K562 (cell line): ENCODE results near the gene HOXB1.

Experiments used
- MAX ChIP-seq: sonication (generic); formaldehyde crosslinking; IDR thresholded peaks from 2 replicates; pipeline ENCODE4 v1.9.0; 2022; ENCODE audit warnings: mild to moderate bottlenecking, missing genetic modification reagents
- NONO ChIP-seq, 2 experiments: fragments of 200-400 bp in 1 of 2; fragments of 450-650 bp in 1 of 2; formaldehyde crosslinking in 1 of 2; IDR thresholded peaks; 2 replicates each; pipeline ENCODE4 v1.6.1; 2017; ENCODE audit warnings: low read depth in 2 of 2, mild to moderate bottlenecking in 2 of 2, moderate library complexity in 2 of 2, low read length in 1 of 2
- POLR2AphosphoS5 ChIP-seq: IDR thresholded peaks from 2 replicates; pipeline ENCODE4 v1.6.1; 2011; ENCODE audit warnings: mild to moderate bottlenecking, low read depth, low read length, moderate library complexity; ENCODE audit not compliant: control insufficient read depth, insufficient read depth
- PTRF ChIP-seq: fragments of 450-650 bp; IDR thresholded peaks from 2 replicates; pipeline ENCODE4 v1.6.1; 2016; ENCODE audit warnings: mild to moderate bottlenecking, missing genetic modification characterization, missing compliant biosample characterization
- RBM34 ChIP-seq: fragments of 200-400 bp; formaldehyde crosslinking; IDR thresholded peaks from 2 replicates; pipeline ENCODE4 v1.6.1; 2018; ENCODE audit warnings: low read length, borderline replicate concordance; ENCODE audit not compliant: insufficient read depth
- REST ChIP-seq, 2 experiments: fragments of 450-650 bp; formaldehyde crosslinking in 1 of 2; IDR thresholded peaks; 2 replicates each; pipeline versions ENCODE4 v1.4.0 to v1.6.1; 2014 to 2020; ENCODE audit warnings: mild to moderate bottlenecking in 2 of 2, borderline replicate concordance in 1 of 2, low read depth in 1 of 2
- ZNF3 ChIP-seq: fragments of 250-450 bp; sonication (Bioruptor Pico); IDR thresholded peaks from 2 replicates; pipeline ENCODE4 v1.5.0; 2021; ENCODE audit warnings: mild to moderate bottlenecking, moderate library complexity
- TF ChIP-seq, protein P1 (sequence below): sonication (generic); formaldehyde crosslinking; IDR thresholded peaks from 2 replicates; pipeline ENCODE4 v1.8.1; 2023; ENCODE audit warnings: mild to moderate bottlenecking, missing genetic modification reagents, moderate library complexity
- TF ChIP-seq, protein P2 (sequence below): fragments of 250-450 bp; sonication (Bioruptor Pico); IDR thresholded peaks from 2 replicates; pipeline ENCODE4 v1.4.0; 2020; ENCODE audit warnings: mild to moderate bottlenecking, moderate library complexity, borderline replicate concordance

- TF ChIP-seq PTRF (tag), result no peak
- TF ChIP-seq, protein P1, sequence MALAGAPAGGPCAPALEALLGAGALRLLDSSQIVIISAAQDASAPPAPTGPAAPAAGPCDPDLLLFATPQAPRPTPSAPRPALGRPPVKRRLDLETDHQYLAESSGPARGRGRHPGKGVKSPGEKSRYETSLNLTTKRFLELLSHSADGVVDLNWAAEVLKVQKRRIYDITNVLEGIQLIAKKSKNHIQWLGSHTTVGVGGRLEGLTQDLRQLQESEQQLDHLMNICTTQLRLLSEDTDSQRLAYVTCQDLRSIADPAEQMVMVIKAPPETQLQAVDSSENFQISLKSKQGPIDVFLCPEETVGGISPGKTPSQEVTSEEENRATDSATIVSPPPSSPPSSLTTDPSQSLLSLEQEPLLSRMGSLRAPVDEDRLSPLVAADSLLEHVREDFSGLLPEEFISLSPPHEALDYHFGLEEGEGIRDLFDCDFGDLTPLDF, result no peak
- TF ChIP-seq, protein P2, sequence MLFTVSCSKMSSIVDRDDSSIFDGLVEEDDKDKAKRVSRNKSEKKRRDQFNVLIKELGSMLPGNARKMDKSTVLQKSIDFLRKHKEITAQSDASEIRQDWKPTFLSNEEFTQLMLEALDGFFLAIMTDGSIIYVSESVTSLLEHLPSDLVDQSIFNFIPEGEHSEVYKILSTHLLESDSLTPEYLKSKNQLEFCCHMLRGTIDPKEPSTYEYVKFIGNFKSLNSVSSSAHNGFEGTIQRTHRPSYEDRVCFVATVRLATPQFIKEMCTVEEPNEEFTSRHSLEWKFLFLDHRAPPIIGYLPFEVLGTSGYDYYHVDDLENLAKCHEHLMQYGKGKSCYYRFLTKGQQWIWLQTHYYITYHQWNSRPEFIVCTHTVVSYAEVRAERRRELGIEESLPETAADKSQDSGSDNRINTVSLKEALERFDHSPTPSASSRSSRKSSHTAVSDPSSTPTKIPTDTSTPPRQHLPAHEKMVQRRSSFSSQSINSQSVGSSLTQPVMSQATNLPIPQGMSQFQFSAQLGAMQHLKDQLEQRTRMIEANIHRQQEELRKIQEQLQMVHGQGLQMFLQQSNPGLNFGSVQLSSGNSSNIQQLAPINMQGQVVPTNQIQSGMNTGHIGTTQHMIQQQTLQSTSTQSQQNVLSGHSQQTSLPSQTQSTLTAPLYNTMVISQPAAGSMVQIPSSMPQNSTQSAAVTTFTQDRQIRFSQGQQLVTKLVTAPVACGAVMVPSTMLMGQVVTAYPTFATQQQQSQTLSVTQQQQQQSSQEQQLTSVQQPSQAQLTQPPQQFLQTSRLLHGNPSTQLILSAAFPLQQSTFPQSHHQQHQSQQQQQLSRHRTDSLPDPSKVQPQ (CRISPR knock-in tag), result no peak
- no peak for TF ChIP-seq REST (IDR thresholded peaks at IDR 0.05; ENCODE audit: borderline replicate concordance)
- no peak for TF ChIP-seq REST (CRISPR knock-in tag; IDR thresholded peaks at IDR 0.05; ENCODE audit: low read depth)
- TF ChIP-seq POLR2AphosphoS5, result no peak
- TF ChIP-seq ZNF3 (CRISPR knock-in tag), result no peak
- no peak for TF ChIP-seq MAX (CRISPR knock-in tag)
- no peak for TF ChIP-seq RBM34
- TF ChIP-seq NONO (IDR thresholded peaks at IDR 0.05; ENCODE audit: low read depth in 2 of 2, low read length in 1 of 2), result no peak
These were observed 46.0 kb downstream of the HOXB1 start for GRCh38 chr17:48484850-48485249.
